ENCODE data around the gene TTC28.

Gene TTC28

GRCh38 chr22:28381429-28382167 lies 298.0 kb downstream of the TTC28 start:
- no peak for TF ChIP-seq CTCF (IDR thresholded peaks at IDR 0.05; ENCODE audit: borderline replicate concordance, insufficient read depth, low read depth, low read length)
- no peak overlapping the region for H3K4me3 ChIP-seq (ENCODE audit: low read depth, low read length)

- no peak for TF ChIP-seq CTCF (IDR thresholded peaks at IDR 0.05; ENCODE audit: borderline replicate concordance, insufficient read depth, low read depth, low read length)
- no peak overlapping the region for H3K4me3 ChIP-seq (ENCODE audit: low read depth, low read length)
Observed at GRCh38 chr22:28379951-28380350, 299.7 kb downstream of the TTC28 start.

GRCh38 chr22:28379075-28379779 lies 300.4 kb downstream of the TTC28 start:
- TF ChIP-seq CTCF (IDR thresholded peaks at IDR 0.05; ENCODE audit: borderline replicate concordance, insufficient read depth, low read depth, low read length) = no peak

GRCh38 chr22:28375761-28376534 lies 303.7 kb downstream of the TTC28 start:
- H3K4me3 ChIP-seq (ENCODE audit: low read depth, low read length) = no peak overlapping the region
- no peak for TF ChIP-seq CTCF (IDR thresholded peaks at IDR 0.05; ENCODE audit: borderline replicate concordance, insufficient read depth, low read depth, low read length)

More at GRCh38 chr22:28379075-28379779, 300.4 kb downstream of the TTC28 start:
- H3K4me3 ChIP-seq (ENCODE audit: low read depth, low read length) = no peak overlapping the region

GRCh38 chr22:28373831-28374230 lies 305.8 kb downstream of the TTC28 start:
- no peak overlapping the region for H3K4me3 ChIP-seq (ENCODE audit: low read depth, low read length)
- TF ChIP-seq CTCF (IDR thresholded peaks at IDR 0.05; ENCODE audit: borderline replicate concordance, insufficient read depth, low read depth, low read length) = no peak

GRCh38 chr22:28369854-28370253 lies 309.8 kb downstream of the TTC28 start:
- H3K4me3 ChIP-seq (ENCODE audit: low read depth, low read length) = no peak overlapping the region
- no peak for TF ChIP-seq CTCF (IDR thresholded peaks at IDR 0.05; ENCODE audit: borderline replicate concordance, insufficient read depth, low read depth, low read length)

All from GM12875 (cell line).